B cell (primary cell): ENCODE measurements around the gene RGS3.

Experiments
- CTCF ChIP-seq: fragments of 200-600 bp; IDR thresholded peaks from one replicate; pipeline ENCODE4 v1.8.0; 2022; ENCODE audit warnings: antibody characterized with exemption, mild to moderate bottlenecking
- EZH2 ChIP-seq: IDR thresholded peaks from 2 replicates; pipeline ENCODE4 v1.6.1; 2012; ENCODE audit warnings: borderline replicate concordance, low read depth, mild to moderate bottlenecking, moderate library complexity, low read length; ENCODE audit not compliant: insufficient read depth, poor library complexity, severe bottlenecking

DNA sequence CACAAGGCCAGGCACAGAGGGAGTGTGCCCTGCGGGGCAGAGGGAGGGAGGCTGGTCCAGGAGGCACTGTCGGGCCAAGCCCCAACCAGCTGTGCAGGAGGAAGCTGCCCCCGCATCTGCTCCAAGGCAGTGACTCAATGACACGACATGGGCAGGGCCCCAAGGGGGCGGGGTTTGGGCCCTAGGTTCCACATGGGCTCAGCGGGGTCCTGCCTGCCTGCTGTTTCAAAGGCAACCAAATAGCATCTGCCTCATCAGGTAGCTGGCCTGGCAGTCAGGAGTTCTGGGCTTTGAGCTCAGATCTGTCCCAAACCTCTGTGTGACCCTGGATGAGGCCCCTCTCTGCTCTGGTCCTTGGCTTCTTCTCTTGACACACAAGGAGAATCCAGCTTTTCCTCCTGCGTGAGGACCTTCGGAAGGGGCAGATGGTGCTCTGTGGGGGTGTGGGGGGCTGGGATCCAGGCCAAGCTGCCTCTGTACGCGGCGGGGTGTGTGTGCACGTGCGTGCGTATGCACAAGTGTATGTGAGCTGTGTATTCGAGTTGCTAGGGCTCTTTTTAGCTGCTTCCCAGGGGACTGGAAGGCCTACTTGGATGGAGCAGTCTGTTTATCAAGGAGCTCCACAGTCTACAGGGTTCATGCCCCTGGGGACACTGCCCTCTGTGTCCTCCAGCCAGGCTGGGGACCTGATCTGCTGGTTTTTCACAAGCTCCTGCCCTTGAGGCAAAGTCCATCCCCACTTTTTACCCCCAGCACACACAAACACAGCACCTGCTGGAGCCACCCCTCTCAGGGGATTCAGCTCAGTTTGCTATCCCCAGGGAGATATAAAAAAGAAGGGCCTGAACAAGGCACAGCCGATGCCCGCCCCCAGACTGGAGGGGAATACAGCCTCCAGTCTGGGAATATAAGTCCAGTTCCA lies 138.9 kb downstream of the RGS3 start:
- TF ChIP-seq EZH2, result no peak
- no peak for TF ChIP-seq CTCF
